HG02678 (cell line): ENCODE results near the gene CDV3.

Source experiments
- ATAC-seq: cut with Tn5 transposase; IDR thresholded peaks from one replicate; pipeline ENCODE4 v1.9.1; 2021; ENCODE audit warnings: mild to moderate bottlenecking, moderate library complexity; ENCODE audit not compliant: unreplicated experiment

CDV3 gene

GRCh38 chr3:133563816-133564215 is 9.7 kb upstream of the CDV3 start:
- ATAC-seq: no peak

- no peak for ATAC-seq
Measured at GRCh38 chr3:133568294-133569014, 5.0 kb upstream of the CDV3 start.

GRCh38 chr3:133570139-133570936 is 3.1 kb upstream of the CDV3 start:
- ATAC-seq: no peak

GRCh38 chr3:133570937-133571320 is 2.6 kb upstream of the CDV3 start:
- ATAC-seq: no peak

GRCh38 chr3:133572158-133573053 is 1.1 kb upstream of the CDV3 start:
- ATAC-seq: no peak

GRCh38 chr3:133573054-133573628 is 345 bp upstream of the CDV3 start:
- ATAC-seq: peak; percentile 76

GRCh38 chr3:133574260-133574881 is 885 bp downstream of the CDV3 start:
- ATAC-seq: peak; percentile 27

- ATAC-seq: no peak
Measured at GRCh38 chr3:133575086-133575485, 1.6 kb downstream of the CDV3 start.

GRCh38 chr3:133576169-133576568 is 2.7 kb downstream of the CDV3 start:
- no peak for ATAC-seq

- ATAC-seq: no peak
Measured at GRCh38 chr3:133578548-133579191, 5.2 kb downstream of the CDV3 start.

GRCh38 chr3:133583396-133583795 is 9.9 kb downstream of the CDV3 start:
- ATAC-seq: no peak

GRCh38 chr3:133588035-133588434 is 14.5 kb downstream of the CDV3 start:
- no peak for ATAC-seq

- no peak for ATAC-seq
Measured at GRCh38 chr3:133588784-133589465, 15.4 kb downstream of the CDV3 start.

- ATAC-seq: no peak
Measured at GRCh38 chr3:133589503-133589902, 16.0 kb downstream of the CDV3 start.

- ATAC-seq: no peak
Measured at GRCh38 chr3:133591271-133591742, 17.8 kb downstream of the CDV3 start.

- no peak for ATAC-seq
Measured at GRCh38 chr3:133592843-133593242, 19.4 kb downstream of the CDV3 start.

GRCh38 chr3:133593243-133593642 is 19.8 kb downstream of the CDV3 start:
- no peak for ATAC-seq

GRCh38 chr3:133595341-133595740 is 21.9 kb downstream of the CDV3 start:
- ATAC-seq: no peak

- no peak for ATAC-seq
Measured at GRCh38 chr3:133598405-133598804, 24.9 kb downstream of the CDV3 start.
